BLaER1 treated with 17β-estradiol and CSF1 and Interleukin-3, amounts not matched to agents 10 nM and 100 nM (cell line): Measurements from ENCODE around the gene TUBA8.

Source experiments
- H3K27ac ChIP-seq, 11 experiments: shearing (Covaris generic); formaldehyde crosslinking; 2 replicates each; pipeline ENCODE4 v1.8.1; 2022
- H3K27me3 ChIP-seq, 11 experiments: shearing (Covaris generic); formaldehyde crosslinking; 2 replicates each; pipeline ENCODE4 v1.8.1; 2022
- H3K36me3 ChIP-seq, 11 experiments: shearing (Covaris generic); formaldehyde crosslinking; 2 replicates each; pipeline ENCODE4 v1.8.1; 2022
- H3K4me1 ChIP-seq, 10 experiments: shearing (Covaris generic); formaldehyde crosslinking; 2 replicates each; pipeline ENCODE4 v1.8.1; 2022
- H3K4me2 ChIP-seq, 11 experiments: shearing (Covaris generic); formaldehyde crosslinking; 2 replicates each; pipeline ENCODE4 v1.8.1; 2022
- H3K4me3 ChIP-seq, 10 experiments: shearing (Covaris generic); formaldehyde crosslinking; 2 replicates each; pipeline ENCODE4 v1.8.1; 2022
- H3K9ac ChIP-seq, 11 experiments: shearing (Covaris generic); formaldehyde crosslinking; 2 replicates each; pipeline ENCODE4 v1.8.1; 2022
- H3K9me3 ChIP-seq, 11 experiments: shearing (Covaris generic); formaldehyde crosslinking; replicated peaks in 1 of 11; 2 replicates each; pipeline ENCODE4 v1.8.1; 2022
- H4K20me1 ChIP-seq, 11 experiments: shearing (Covaris generic); formaldehyde crosslinking; 2 replicates each; pipeline ENCODE4 v1.8.1; 2022
- Cebpa-rat ChIP-seq, 11 experiments: shearing (Covaris generic); IDR thresholded peaks; 2 replicates each; pipeline ENCODE4 v1.8.1; 2022

The TUBA8 gene

GRCh38 chr22:18114976-18115652, 4.5 kb downstream of the TUBA8 start:
- H4K20me1 ChIP-seq, result peaks cover 24 to 92% (median 61%) of the 10 kb centered on the region in 11 experiments; a peak in 21 of 22 replicates
- peak overlapping the region; percentile 82 to 97 (median 93); a peak in 21 of 22 replicates for H3K4me2 ChIP-seq
- peak overlapping the region in 1 of 10 experiments; percentile 40; a peak in 2 of 20 replicates for H3K4me3 ChIP-seq
- 0 out of 22 replicates have a peak overlapping the region, but pooled peaks of 1 of the 11 experiments have one; percentile 31 for H3K9ac ChIP-seq
- H3K27me3 ChIP-seq, result peaks cover 20 to 100% (median 33%) of the 10 kb centered on the region in 11 experiments
- peaks cover 66 to 98% (median 94%) of the 10 kb centered on the region in 10 experiments for H3K4me1 ChIP-seq
- no peaks in the 10 kb centered on the region for H3K9me3 ChIP-seq
- no peaks in the 10 kb centered on the region for H3K36me3 ChIP-seq
- no peak overlapping the region; a peak in 1 of 22 replicates for H3K27ac ChIP-seq
- no peak for TF ChIP-seq Cebpa-rat (IDR thresholded peaks at IDR 0.05)

GRCh38 chr22:18115906-18116371, 5.3 kb downstream of the TUBA8 start:
- no peak for TF ChIP-seq Cebpa-rat (IDR thresholded peaks at IDR 0.05)
- H3K27ac ChIP-seq, result no peak overlapping the region
- H3K4me3 ChIP-seq, result no peak overlapping the region
- H3K4me1 ChIP-seq, result peaks cover 63 to 99% (median 93%) of the 10 kb centered on the region in 10 experiments
- H3K9me3 ChIP-seq, result no peaks in the 10 kb centered on the region
- no peak overlapping the region for H3K9ac ChIP-seq
- no peaks in the 10 kb centered on the region for H3K36me3 ChIP-seq
- peaks cover 18 to 88% (median 53%) of the 10 kb centered on the region in 11 experiments; a peak in 21 of 22 replicates for H4K20me1 ChIP-seq
- H3K4me2 ChIP-seq, result peak overlapping the region; percentile 48 to 97 (median 93)
- H3K27me3 ChIP-seq, result peaks cover 16 to 99% (median 25%) of the 10 kb centered on the region in 11 experiments

GRCh38 chr22:18116634-18117033, 6.0 kb downstream of the TUBA8 start:
- H3K4me3 ChIP-seq, result no peak overlapping the region
- no peak overlapping the region for H3K27ac ChIP-seq
- no peak overlapping the region for H3K9ac ChIP-seq
- no peaks in the 10 kb centered on the region for H3K9me3 ChIP-seq
- H3K36me3 ChIP-seq, result peaks cover 0 to 2% (median 0%) of the 10 kb centered on the region in 11 experiments; a peak in 2 of 22 replicates
- H3K27me3 ChIP-seq, result peaks cover 9 to 93% (median 18%) of the 10 kb centered on the region in 11 experiments
- peaks cover 60 to 99% (median 93%) of the 10 kb centered on the region in 10 experiments for H3K4me1 ChIP-seq
- TF ChIP-seq Cebpa-rat (IDR thresholded peaks at IDR 0.05), result no peak
- peaks cover 12 to 88% (median 50%) of the 10 kb centered on the region in 11 experiments; a peak in 20 of 22 replicates for H4K20me1 ChIP-seq
- peak overlapping the region in 10 of 11 experiments; percentile 48 to 97 (median 94); a peak in 21 of 22 replicates for H3K4me2 ChIP-seq

GRCh38 chr22:18118345-18118915, 7.8 kb downstream of the TUBA8 start:
- peaks cover 4 to 72% (median 35%) of the 10 kb centered on the region in 11 experiments; a peak in 20 of 22 replicates for H4K20me1 ChIP-seq
- no peak overlapping the region for H3K9ac ChIP-seq
- peaks cover 55 to 90% (median 75%) of the 10 kb centered on the region in 10 experiments for H3K4me1 ChIP-seq
- peaks cover 0 to 76% (median 0%) of the 10 kb centered on the region in 11 experiments; a peak in 11 of 22 replicates for H3K27me3 ChIP-seq
- 0 out of 22 replicates have a peak overlapping the region, but pooled peaks of 1 of the 11 experiments have one; percentile 38 for H3K27ac ChIP-seq
- no peak for TF ChIP-seq Cebpa-rat (IDR thresholded peaks at IDR 0.05)
- H3K4me2 ChIP-seq, result peak overlapping the region in 9 of 11 experiments; percentile 72 to 97 (median 87); a peak in 17 of 22 replicates
- H3K4me3 ChIP-seq, result no peak overlapping the region
- peaks cover 0 to 10% (median 0%) of the 10 kb centered on the region in 11 experiments; a peak in 4 of 22 replicates for H3K36me3 ChIP-seq
- H3K9me3 ChIP-seq, result no peaks in the 10 kb centered on the region

- peaks cover 43 to 79% (median 63%) of the 10 kb centered on the region in 10 experiments for H3K4me1 ChIP-seq
- H3K27me3 ChIP-seq, result peaks cover 0 to 64% (median 0%) of the 10 kb centered on the region in 11 experiments; a peak in 10 of 22 replicates
- peaks cover 0 to 14% (median 0%) of the 10 kb centered on the region in 11 experiments; a peak in 5 of 22 replicates for H3K36me3 ChIP-seq
- TF ChIP-seq Cebpa-rat (IDR thresholded peaks at IDR 0.05), result no peak
- H4K20me1 ChIP-seq, result peaks cover 0 to 61% (median 24%) of the 10 kb centered on the region in 11 experiments; a peak in 17 of 22 replicates
- H3K4me2 ChIP-seq, result peak overlapping the region; percentile 69 to 97 (median 87)
- no peak overlapping the region; a peak in 2 of 20 replicates for H3K4me3 ChIP-seq
- H3K9me3 ChIP-seq, result no peaks in the 10 kb centered on the region
- H3K27ac ChIP-seq, result peak overlapping the region in 4 of 11 experiments; percentile 7 to 41 (median 26); a peak in 5 of 22 replicates
- peak overlapping the region in 4 of 11 experiments; percentile 5 to 47 (median 40); a peak in 6 of 22 replicates for H3K9ac ChIP-seq
Observed at GRCh38 chr22:18119409-18120110, 9.0 kb downstream of the TUBA8 start.

- Histone ChIP-seq H3K4me1 (peaks cover 30 to 66% (median 50%) of the 10 kb centered on the region in 10 experiments), H4K20me1 (peaks cover 0 to 48% (median 12%) of the 10 kb centered on the region in 11 experiments; a peak in 10 of 22 replicates), H3K27me3 (peaks cover 0 to 51% (median 0%) of the 10 kb centered on the region in 11 experiments; a peak in 9 of 22 replicates), H3K4me2 (peak overlapping the region; percentile 8 to 97 (median 80); a peak in 13 of 22 replicates), H3K36me3 (peaks cover 0 to 15% (median 0%) of the 10 kb centered on the region in 11 experiments; a peak in 5 of 22 replicates), H3K27ac (no peak overlapping the region), H3K4me3 (no peak overlapping the region; a peak in 1 of 20 replicates), H3K9ac (no peak overlapping the region), H3K9me3 (no peaks in the 10 kb centered on the region)
- TF ChIP-seq Cebpa-rat (IDR thresholded peaks at IDR 0.05), result no peak
Observed at GRCh38 chr22:18120857-18121256, 10.2 kb downstream of the TUBA8 start.

GRCh38 chr22:18121506-18121905, 10.9 kb downstream of the TUBA8 start:
- Histone ChIP-seq H3K27me3 (peaks cover 0 to 45% (median 0%) of the 10 kb centered on the region in 11 experiments; a peak in 8 of 22 replicates), H3K4me2 (peak overlapping the region in 10 of 11 experiments; percentile 14 to 97 (median 84); a peak in 12 of 22 replicates), H3K27ac (no peak overlapping the region), H4K20me1 (peaks cover 0 to 41% (median 10%) of the 10 kb centered on the region in 11 experiments; a peak in 10 of 22 replicates), H3K36me3 (peaks cover 0 to 22% (median 5%) of the 10 kb centered on the region in 11 experiments; a peak in 11 of 22 replicates), H3K9me3 (no peaks in the 10 kb centered on the region; a peak in 1 of 22 replicates), H3K4me1 (peaks cover 24 to 59% (median 44%) of the 10 kb centered on the region in 10 experiments), H3K9ac (no peak overlapping the region), H3K4me3 (no peak overlapping the region)
- TF ChIP-seq Cebpa-rat (IDR thresholded peaks at IDR 0.05), result no peak
